K562 (cell line): ENCODE measurements around the gene COL25A1. TPM values are rescaled to one million over a fixed set of nuclear protein-coding genes. Genes with fewer than 3 reads are reported as not detected.

ENCODE experiments used
- ATAC-seq: fragments of 200-7000 bp; cut with Tn5 transposase; 3 replicates; pipeline ENCODE4 v1.9.1; 2020; ENCODE audit warnings: moderate library complexity
- BruUV-seq: library from RNA; stranded (reverse); fragments of 400-500 nt; replicated peaks from 2 replicates; lab custom pipeline; 2021; lab: Mats Ljungman, UMichigan
- CTCF ChIA-PET: fragments of 300-600 bp; formaldehyde crosslinking; extraction: SDS; loops from one replicate; lab custom pipeline; 2021; ENCODE audit warnings: low intra/inter-chr PET ratio; lab: Yijun Ruan, JAX
- POLR2A ChIA-PET: fragments of 300-600, 350-650 bp; sonication (Branson Sonifier 250); formaldehyde crosslinking; extraction: SDS; loops from one replicate; lab custom pipeline; 2021; ENCODE audit warnings: antibody characterized with exemption, inconsistent platforms; lab: Yijun Ruan, JAX
- DNase-seq, 4 experiments: peaks; one replicate each; pipeline versions ENCODE4 v3.0.0 to v3.0.0-alpha.2; 2011 to 2018; ENCODE audit warnings: low spot score in 3 of 4, mixed read lengths in 3 of 4; ENCODE audit errors: extremely low read depth in 1 of 4
- FAIRE-seq: peaks from 2 replicates; lab custom pipeline; 2011; peaks lifted over from hg19 to GRCh38; lab: Jason Lieb, UNC
- H2AFZ ChIP-seq: 2 replicates; pipeline ENCODE4 v1.6.0; 2011; ENCODE audit warnings: low read depth, low read length, control low read depth, inconsistent platforms
- H3K27ac ChIP-seq: fragments of 200-600 bp; 3 replicates; pipeline ENCODE4 v1.8.0; 2011; ENCODE audit warnings: low read depth, mild to moderate bottlenecking, control low read depth, inconsistent platforms, low read length, moderate library complexity, mixed read lengths; ENCODE audit errors: extremely low read depth
- H3K27me3 ChIP-seq, 2 experiments: fragments of 300-600 bp in 1 of 2; 2 replicates in 1 of 2; 3 replicates in 1 of 2; pipeline versions ENCODE4 v1.6.0 to v1.8.0; 2011; ENCODE audit warnings: inconsistent platforms in 2 of 2, low read length in 2 of 2, mild to moderate bottlenecking in 1 of 2, mixed read lengths in 1 of 2, moderate library complexity in 1 of 2; ENCODE audit not compliant: control insufficient read depth in 2 of 2, insufficient read depth in 2 of 2
- H3K36me3 ChIP-seq: fragments of 300-600 bp; 3 replicates; pipeline ENCODE4 v1.8.0; 2011; ENCODE audit warnings: mild to moderate bottlenecking, low read length, inconsistent platforms; ENCODE audit not compliant: control insufficient read depth, insufficient read depth
- H3K4me1 ChIP-seq, 2 experiments: fragments of 200-600 bp in 1 of 2; replicated peaks in 1 of 2; 2 replicates in 1 of 2; 3 replicates in 1 of 2; pipeline versions ENCODE4 v1.5.1 to v1.8.0; 2011; ENCODE audit warnings: inconsistent platforms in 2 of 2, low read length in 2 of 2, mild to moderate bottlenecking in 1 of 2, mixed read lengths in 1 of 2, moderate library complexity in 1 of 2; ENCODE audit not compliant: control insufficient read depth in 2 of 2, insufficient read depth in 2 of 2
- H3K4me2 ChIP-seq: 2 replicates; pipeline ENCODE4 v1.6.1; 2011; ENCODE audit warnings: low read length, control low read depth, inconsistent platforms, mixed read lengths; ENCODE audit not compliant: insufficient read depth
- H3K4me3 ChIP-seq: fragments of 200-600 bp; sonication (generic), shearing (Covaris generic); 2 replicates; pipeline ENCODE4 v1.5.1; 2016; ENCODE audit warnings: control low read depth, inconsistent platforms
- H3K79me2 ChIP-seq: fragments of 200-600 bp; 3 replicates; pipeline ENCODE4 v1.8.0; 2011; ENCODE audit warnings: low read length, inconsistent platforms; ENCODE audit not compliant: control insufficient read depth, insufficient read depth
- H3K9ac ChIP-seq, 2 experiments: 2 replicates each; pipeline versions ENCODE4 v1.6.0 to v1.6.1; 2011; ENCODE audit warnings: low read depth in 2 of 2, low read length in 2 of 2, control low read depth in 1 of 2, inconsistent platforms in 1 of 2, mild to moderate bottlenecking in 1 of 2, mixed read lengths in 1 of 2; ENCODE audit not compliant: insufficient read depth in 1 of 2
- H3K9me1 ChIP-seq: one replicate; pipeline ENCODE4 v1.6.0; 2011; ENCODE audit warnings: inconsistent platforms, mild to moderate bottlenecking, low read length, moderate library complexity; ENCODE audit not compliant: control insufficient read depth, insufficient read depth
- H3K9me3 ChIP-seq: replicated peaks from 2 replicates; pipeline ENCODE4 v1.5.1; 2011; ENCODE audit warnings: low read depth, low read length, inconsistent platforms; ENCODE audit not compliant: control insufficient read depth, insufficient read depth
- H4K20me1 ChIP-seq: replicated peaks from 2 replicates; pipeline ENCODE4 v1.6.1; 2011; ENCODE audit warnings: low read length, inconsistent platforms, mixed read lengths; ENCODE audit not compliant: control insufficient read depth, insufficient read depth
- ATF7 ChIP-seq: fragments of 450-650 bp; IDR thresholded peaks from 2 replicates; pipeline ENCODE4 v1.7.1; 2014; ENCODE audit warnings: mild to moderate bottlenecking, moderate library complexity
- MAFF ChIP-seq: IDR thresholded peaks from 2 replicates; pipeline ENCODE4 v1.6.1; 2012; ENCODE audit warnings: low read length, improper control_type of control experiment
- MNT ChIP-seq, 2 experiments: fragments of 450-650 bp; conservative IDR thresholded peaks; 2 replicates each; pipeline ENCODE4 v1.6.1; 2017; ENCODE audit warnings: mild to moderate bottlenecking in 2 of 2, moderate library complexity in 2 of 2
- NFE2 ChIP-seq: IDR thresholded peaks from 2 replicates; pipeline ENCODE4 v1.6.1; 2014; ENCODE audit warnings: antibody characterized with exemption, low read depth
- ZBTB40 ChIP-seq, 2 experiments: fragments of 450-650 bp in 1 of 2; sonication (generic) in 1 of 2; formaldehyde crosslinking in 1 of 2; IDR thresholded peaks; 2 replicates each; pipeline versions ENCODE4 v1.7.1 to v1.9.0; 2016 to 2022; ENCODE audit warnings: inconsistent platforms in 1 of 2, mild to moderate bottlenecking in 1 of 2, missing genetic modification reagents in 1 of 2
- ZBTB43 ChIP-seq: sonication (generic); formaldehyde crosslinking; IDR thresholded peaks from 2 replicates; pipeline ENCODE4 v1.8.0; 2023; ENCODE audit warnings: mild to moderate bottlenecking, missing genetic modification reagents
- ZNF277 ChIP-seq: fragments of 250-450 bp; sonication (Bioruptor Pico); IDR thresholded peaks from 2 replicates; pipeline ENCODE4 v1.8.0; 2022; ENCODE audit warnings: inconsistent platforms, mild to moderate bottlenecking, moderate library complexity, borderline replicate concordance
- ZNF316 ChIP-seq: fragments of 450-650 bp; IDR thresholded peaks from 2 replicates; pipeline ENCODE4 v1.6.1; 2016
- WGBS: fragments of 100-300 bp; shearing (Covaris generic); methylation state at CpG from one replicate; pipeline ENCODE4 v1.1.6; 2016; ENCODE audit warnings: low coverage, mixed read lengths; ENCODE audit not compliant: insufficient coverage; ENCODE audit errors: missing lambda C conversion rate; 5-methylcytosine and 5-hydroxymethylcytosine counted together
- in situ Hi-C: fragments of 300-500 bp; cut with MboI; formaldehyde crosslinking; loops from 4 replicates; pipeline ENCODE4 v1.15.0; 2018; ENCODE audit warnings: inconsistent platforms, mixed read lengths
- intact Hi-C: fragments of 100-400 bp; cut with micrococcal nuclease; formaldehyde crosslinking; loops from 2 replicates; pipeline ENCODE4 v1.14.2; 2022
- polyA plus RNA-seq, 8 experiments: library from polyadenylated mRNA; depleted of rRNA in 4 of 8; stranded (reverse) in 5 of 8; unstranded in 3 of 8; fragments of >200 nt; fragmentation: Nextera tagmentation in 2 of 8; fragmentation: Illumina TruSeq in 1 of 8; extraction: Ambion mirVana in 2 of 8; extraction: Trizol in 1 of 8; gene quantifications; 2 replicates each; pipeline versions ENCODE4 v1.2.1 to v1.2.3, GENCODE V29; 2011 to 2014; ENCODE audit warnings: inconsistent platforms in 1 of 8, missing spikeins in 1 of 8
- total RNA-seq, 7 experiments: library from RNA; depleted of rRNA in 6 of 7; stranded (reverse); fragments of >200 nt in 6 of 7; fragmentation: Illumina TruSeq in 2 of 7; extraction: Trizol in 2 of 7; gene quantifications; 2 replicates each; pipeline versions ENCODE4 v1.2.1 to v1.2.3, GENCODE V29; 2011 to 2021; ENCODE audit warnings: low replicate concordance in 1 of 7

Gene COL25A1
- total and polyA plus RNA-seq, 9 of the 15 experiments (the other 6 are each of a cell fraction or from before 2014, with no cell fraction given) = 0.03 to 0.62 (median 0.27) TPM

- DNase-seq (no peak), ATAC-seq (no peak; the same call in 2 of the 3 replicates), FAIRE-seq (no peak)
- no peak overlapping the region for H3K27ac ChIP-seq
- no peaks in the 10 kb centered on the region for H3K9me1 ChIP-seq
- intact Hi-C loops = no loop called here
- no TSS peak for BruUV-seq
- H3K4me1 ChIP-seq = no peaks in the 10 kb centered on the region
- H3K9ac ChIP-seq = no peak overlapping the region
- no peaks in the 10 kb centered on the region for H4K20me1 ChIP-seq
- no peak overlapping the region for H3K4me2 ChIP-seq
- in situ Hi-C loops = no loop called here
- no peaks in the 10 kb centered on the region for H3K27me3 ChIP-seq
- no peaks in the 10 kb centered on the region for H3K79me2 ChIP-seq
- H2AFZ ChIP-seq = peak overlapping the region; percentile 61
- no peaks in the 10 kb centered on the region for H3K36me3 ChIP-seq
- ChIA-PET POLR2A (interaction anchor here (0.6 to 1.0 kb wide), 4 partner anchors 11 to 45 kb away, joined by 3 read pairs; no protein-coding TSS in a partner anchor), CTCF (no interaction called here)
- WGBS = 38% methylated on average over 3 of the region's 3 CpGs
- no peaks in the 10 kb centered on the region for H3K9me3 ChIP-seq
- no peak overlapping the region for H3K4me3 ChIP-seq
- TF ChIP-seq ZBTB40 (IDR thresholded peaks at IDR 0.05) (0 out of 2 replicates have a peak, but pooled peaks have one; percentile 22), ZBTB40 (CRISPR knock-in tag; IDR thresholded peaks at IDR 0.05) (no peak), ZNF277 (CRISPR knock-in tag) (no peak), ZBTB43 (CRISPR knock-in tag) (no peak), MNT (conservative IDR thresholded peaks at IDR 0.05) (no peak), ATF7 (0 out of 2 replicates have a peak, but pooled peaks have one; percentile 54), NFE2 (peak; percentile 69), MAFF (peak; percentile 83), ZNF316 (peak; percentile 93)
These were observed 23.8 kb downstream of the COL25A1 start for GRCh38 chr4:109278594-109279031.
